K562 (cell line): Measurements from ENCODE around the gene C11orf86. TPM values are rescaled to one million over a fixed set of nuclear protein-coding genes. Genes with fewer than 3 reads are reported as not detected.
A peak's percentile ranks its signal among the peaks of the same experiment; 100 is the strongest.

Source experiments
- CHD2 ChIP-seq: IDR thresholded peaks from 2 replicates; pipeline ENCODE4 v1.6.1; 2011; ENCODE audit warnings: low read depth, low read length
- ELF1 ChIP-seq: fragments of 200-800 bp; sonication (Bioruptor generic); IDR thresholded peaks from 2 replicates; pipeline ENCODE4 v1.6.1; 2016; ENCODE audit warnings: missing genetic modification characterization, missing compliant biosample characterization
- MCM7 ChIP-seq, 2 experiments: fragments of 450-650 bp; IDR thresholded peaks; 2 replicates each; pipeline ENCODE4 v1.6.1; 2016 to 2018
- MEIS2 ChIP-seq: fragments of 450-650 bp; IDR thresholded peaks from 2 replicates; pipeline ENCODE4 v1.6.1; 2014; ENCODE audit warnings: mild to moderate bottlenecking; ENCODE audit not compliant: partially characterized antibody
- PTBP1 ChIP-seq: fragments of 200-400 bp; formaldehyde crosslinking; IDR thresholded peaks from 2 replicates; pipeline ENCODE4 v1.6.1; 2017; ENCODE audit warnings: low read depth, low read length
- RBM15 ChIP-seq: fragments of 200-400 bp; formaldehyde crosslinking; IDR thresholded peaks from 2 replicates; pipeline ENCODE4 v1.6.1; 2018; ENCODE audit warnings: mild to moderate bottlenecking, low read length, moderate library complexity; ENCODE audit not compliant: insufficient read depth
- TCF7 ChIP-seq: sonication (generic); IDR thresholded peaks from 2 replicates; pipeline ENCODE4 v1.6.1; 2016; ENCODE audit warnings: antibody characterized with exemption, borderline replicate concordance
- ZEB2 ChIP-seq: fragments of 450-650 bp; IDR thresholded peaks from 2 replicates; pipeline ENCODE4 v1.6.1; 2016
- ZFX ChIP-seq: sonication (generic); formaldehyde crosslinking; IDR thresholded peaks from 2 replicates; pipeline ENCODE4 v1.8.0; 2022; ENCODE audit warnings: mild to moderate bottlenecking, missing genetic modification reagents, moderate library complexity
- ZNF717 ChIP-seq: fragments of 250-450 bp; sonication (Bioruptor Pico); IDR thresholded peaks from 2 replicates; pipeline ENCODE4 v1.5.0; 2021
- polyA plus RNA-seq, 8 experiments: library from polyadenylated mRNA; depleted of rRNA in 4 of 8; stranded (reverse) in 5 of 8; unstranded in 3 of 8; fragments of >200 nt; fragmentation: Nextera tagmentation in 2 of 8; fragmentation: Illumina TruSeq in 1 of 8; extraction: Ambion mirVana in 2 of 8; extraction: Trizol in 1 of 8; gene quantifications; 2 replicates each; pipeline versions ENCODE4 v1.2.1 to v1.2.3, GENCODE V29; 2011 to 2014; ENCODE audit warnings: inconsistent platforms in 1 of 8, missing spikeins in 1 of 8
- total RNA-seq, 7 experiments: library from RNA; depleted of rRNA in 6 of 7; stranded (reverse); fragments of >200 nt in 6 of 7; fragmentation: Illumina TruSeq in 2 of 7; extraction: Trizol in 2 of 7; gene quantifications; 2 replicates each; pipeline versions ENCODE4 v1.2.1 to v1.2.3, GENCODE V29; 2011 to 2021; ENCODE audit warnings: low replicate concordance in 1 of 7
- TF ChIP-seq, protein P1 (sequence below), 2 experiments: fragments of 450-650 bp; formaldehyde crosslinking in 1 of 2; IDR thresholded peaks; 2 replicates each; pipeline versions ENCODE4 v1.4.0 to v1.6.1; 2014 to 2020; ENCODE audit warnings: mild to moderate bottlenecking in 2 of 2, borderline replicate concordance in 1 of 2, low read depth in 1 of 2
- TF ChIP-seq, protein P2 (sequence below): fragments of 450-650 bp; IDR thresholded peaks from 2 replicates; pipeline ENCODE4 v1.6.1; 2017; ENCODE audit warnings: mild to moderate bottlenecking, moderate library complexity
- TF ChIP-seq, protein P3 (sequence below): fragments of 450-650 bp; IDR thresholded peaks from 2 replicates; pipeline ENCODE4 v1.6.1; 2016
- TF ChIP-seq, protein P4 (sequence below): fragments of 250-450 bp; sonication (Bioruptor Pico); IDR thresholded peaks from 2 replicates; pipeline ENCODE4 v1.9.0; 2021; ENCODE audit warnings: mild to moderate bottlenecking
- TF ChIP-seq, protein P5 (sequence below): fragments of 250-450 bp; sonication (Bioruptor Pico); IDR thresholded peaks from 2 replicates; pipeline ENCODE4 v1.8.0; 2021; ENCODE audit warnings: borderline replicate concordance, mild to moderate bottlenecking, moderate library complexity; ENCODE audit not compliant: poor library complexity, severe bottlenecking
- TF ChIP-seq, protein P6 (sequence below): sonication (generic); IDR thresholded peaks from 2 replicates; pipeline ENCODE4 v1.6.1; 2016
- TF ChIP-seq, protein P7 (sequence below): fragments of 250-450 bp; sonication (Bioruptor Pico); IDR thresholded peaks from 2 replicates; pipeline ENCODE4 v1.8.0; 2021; ENCODE audit warnings: moderate library complexity, mild to moderate bottlenecking, inconsistent platforms

C11orf86 gene
- total and polyA plus RNA-seq, 9 of the 15 experiments (the other 6 are each of a cell fraction or from before 2014, with no cell fraction given) = not detected

DNA sequence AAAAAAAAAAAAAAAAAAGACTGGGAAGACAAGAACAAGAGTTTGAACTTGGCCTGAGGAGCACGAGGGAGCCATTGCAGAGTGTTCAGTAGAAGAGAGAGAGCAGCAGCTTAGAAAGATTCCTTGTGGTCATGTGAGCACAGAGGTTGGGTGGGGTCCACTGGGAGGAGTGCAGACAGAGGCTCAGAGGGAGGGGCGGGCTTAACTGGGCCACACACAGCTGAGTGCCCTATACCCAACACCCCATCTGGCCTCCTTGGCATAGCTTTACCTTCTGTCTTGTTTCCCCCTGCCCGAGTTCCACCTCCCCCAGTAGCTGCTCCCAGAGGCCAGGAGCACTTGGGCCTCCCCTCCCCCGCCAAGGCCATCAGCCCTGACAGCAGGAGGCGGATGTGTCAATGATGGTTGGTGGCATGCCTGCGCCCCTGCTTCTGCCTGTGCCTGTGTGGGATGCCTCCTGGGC lies 12.1 kb downstream of the C11orf86 start (continued):
- TF ChIP-seq, protein P1, sequence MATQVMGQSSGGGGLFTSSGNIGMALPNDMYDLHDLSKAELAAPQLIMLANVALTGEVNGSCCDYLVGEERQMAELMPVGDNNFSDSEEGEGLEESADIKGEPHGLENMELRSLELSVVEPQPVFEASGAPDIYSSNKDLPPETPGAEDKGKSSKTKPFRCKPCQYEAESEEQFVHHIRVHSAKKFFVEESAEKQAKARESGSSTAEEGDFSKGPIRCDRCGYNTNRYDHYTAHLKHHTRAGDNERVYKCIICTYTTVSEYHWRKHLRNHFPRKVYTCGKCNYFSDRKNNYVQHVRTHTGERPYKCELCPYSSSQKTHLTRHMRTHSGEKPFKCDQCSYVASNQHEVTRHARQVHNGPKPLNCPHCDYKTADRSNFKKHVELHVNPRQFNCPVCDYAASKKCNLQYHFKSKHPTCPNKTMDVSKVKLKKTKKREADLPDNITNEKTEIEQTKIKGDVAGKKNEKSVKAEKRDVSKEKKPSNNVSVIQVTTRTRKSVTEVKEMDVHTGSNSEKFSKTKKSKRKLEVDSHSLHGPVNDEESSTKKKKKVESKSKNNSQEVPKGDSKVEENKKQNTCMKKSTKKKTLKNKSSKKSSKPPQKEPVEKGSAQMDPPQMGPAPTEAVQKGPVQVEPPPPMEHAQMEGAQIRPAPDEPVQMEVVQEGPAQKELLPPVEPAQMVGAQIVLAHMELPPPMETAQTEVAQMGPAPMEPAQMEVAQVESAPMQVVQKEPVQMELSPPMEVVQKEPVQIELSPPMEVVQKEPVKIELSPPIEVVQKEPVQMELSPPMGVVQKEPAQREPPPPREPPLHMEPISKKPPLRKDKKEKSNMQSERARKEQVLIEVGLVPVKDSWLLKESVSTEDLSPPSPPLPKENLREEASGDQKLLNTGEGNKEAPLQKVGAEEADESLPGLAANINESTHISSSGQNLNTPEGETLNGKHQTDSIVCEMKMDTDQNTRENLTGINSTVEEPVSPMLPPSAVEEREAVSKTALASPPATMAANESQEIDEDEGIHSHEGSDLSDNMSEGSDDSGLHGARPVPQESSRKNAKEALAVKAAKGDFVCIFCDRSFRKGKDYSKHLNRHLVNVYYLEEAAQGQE (IDR thresholded peaks at IDR 0.05; ENCODE audit: borderline replicate concordance) = no peak
- TF ChIP-seq, protein P1 (CRISPR knock-in tag; IDR thresholded peaks at IDR 0.05; ENCODE audit: low read depth) = no peak
- TF ChIP-seq MCM7 (IDR thresholded peaks at IDR 0.05) (no peak), PTBP1 (0 out of 2 replicates have a peak, but pooled peaks have one; percentile 83), RBM15 (no peak), ZNF717 (CRISPR knock-in tag) (no peak), MEIS2 (peak; percentile 61), ELF1 (tag) (no peak), ZFX (CRISPR knock-in tag) (no peak), ZEB2 (no peak), CHD2 (no peak), TCF7 (no peak)
- TF ChIP-seq, protein P2, sequence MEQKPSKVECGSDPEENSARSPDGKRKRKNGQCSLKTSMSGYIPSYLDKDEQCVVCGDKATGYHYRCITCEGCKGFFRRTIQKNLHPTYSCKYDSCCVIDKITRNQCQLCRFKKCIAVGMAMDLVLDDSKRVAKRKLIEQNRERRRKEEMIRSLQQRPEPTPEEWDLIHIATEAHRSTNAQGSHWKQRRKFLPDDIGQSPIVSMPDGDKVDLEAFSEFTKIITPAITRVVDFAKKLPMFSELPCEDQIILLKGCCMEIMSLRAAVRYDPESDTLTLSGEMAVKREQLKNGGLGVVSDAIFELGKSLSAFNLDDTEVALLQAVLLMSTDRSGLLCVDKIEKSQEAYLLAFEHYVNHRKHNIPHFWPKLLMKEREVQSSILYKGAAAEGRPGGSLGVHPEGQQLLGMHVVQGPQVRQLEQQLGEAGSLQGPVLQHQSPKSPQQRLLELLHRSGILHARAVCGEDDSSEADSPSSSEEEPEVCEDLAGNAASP = no peak
- TF ChIP-seq, protein P3, sequence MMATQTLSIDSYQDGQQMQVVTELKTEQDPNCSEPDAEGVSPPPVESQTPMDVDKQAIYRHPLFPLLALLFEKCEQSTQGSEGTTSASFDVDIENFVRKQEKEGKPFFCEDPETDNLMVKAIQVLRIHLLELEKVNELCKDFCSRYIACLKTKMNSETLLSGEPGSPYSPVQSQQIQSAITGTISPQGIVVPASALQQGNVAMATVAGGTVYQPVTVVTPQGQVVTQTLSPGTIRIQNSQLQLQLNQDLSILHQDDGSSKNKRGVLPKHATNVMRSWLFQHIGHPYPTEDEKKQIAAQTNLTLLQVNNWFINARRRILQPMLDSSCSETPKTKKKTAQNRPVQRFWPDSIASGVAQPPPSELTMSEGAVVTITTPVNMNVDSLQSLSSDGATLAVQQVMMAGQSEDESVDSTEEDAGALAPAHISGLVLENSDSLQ = peak; percentile 43; the same call in 1 of the 2 replicates
- TF ChIP-seq, protein P4, sequence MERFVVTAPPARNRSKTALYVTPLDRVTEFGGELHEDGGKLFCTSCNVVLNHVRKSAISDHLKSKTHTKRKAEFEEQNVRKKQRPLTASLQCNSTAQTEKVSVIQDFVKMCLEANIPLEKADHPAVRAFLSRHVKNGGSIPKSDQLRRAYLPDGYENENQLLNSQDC (CRISPR knock-in tag) = no peak
- TF ChIP-seq, protein P5, sequence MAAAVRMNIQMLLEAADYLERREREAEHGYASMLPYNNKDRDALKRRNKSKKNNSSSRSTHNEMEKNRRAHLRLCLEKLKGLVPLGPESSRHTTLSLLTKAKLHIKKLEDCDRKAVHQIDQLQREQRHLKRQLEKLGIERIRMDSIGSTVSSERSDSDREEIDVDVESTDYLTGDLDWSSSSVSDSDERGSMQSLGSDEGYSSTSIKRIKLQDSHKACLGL (CRISPR knock-in tag) = no peak
- TF ChIP-seq, protein P6, sequence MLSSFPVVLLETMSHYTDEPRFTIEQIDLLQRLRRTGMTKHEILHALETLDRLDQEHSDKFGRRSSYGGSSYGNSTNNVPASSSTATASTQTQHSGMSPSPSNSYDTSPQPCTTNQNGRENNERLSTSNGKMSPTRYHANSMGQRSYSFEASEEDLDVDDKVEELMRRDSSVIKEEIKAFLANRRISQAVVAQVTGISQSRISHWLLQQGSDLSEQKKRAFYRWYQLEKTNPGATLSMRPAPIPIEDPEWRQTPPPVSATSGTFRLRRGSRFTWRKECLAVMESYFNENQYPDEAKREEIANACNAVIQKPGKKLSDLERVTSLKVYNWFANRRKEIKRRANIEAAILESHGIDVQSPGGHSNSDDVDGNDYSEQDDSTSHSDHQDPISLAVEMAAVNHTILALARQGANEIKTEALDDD = no peak
- TF ChIP-seq, protein P7, sequence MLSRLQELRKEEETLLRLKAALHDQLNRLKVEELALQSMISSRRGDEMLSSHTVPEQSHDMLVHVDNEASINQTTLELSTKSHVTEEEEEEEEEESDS (CRISPR knock-in tag) = no peak
